HepG2 (cell line): ENCODE measurements around the gene OXSM. TPM values are rescaled to one million over a fixed set of nuclear protein-coding genes. Genes with fewer than 3 reads are reported as not detected.

Experiments used
- CEBPB ChIP-seq: IDR thresholded peaks from 2 replicates; pipeline ENCODE4 v1.6.1; 2011; ENCODE audit warnings: low read depth, low read length, improper control_type of control experiment, borderline replicate concordance
- DNMT3B ChIP-seq: conservative IDR thresholded peaks from 2 replicates; pipeline ENCODE4 v1.6.1; 2016; ENCODE audit warnings: missing biosample characterization, control low read depth
- NKX3-1 ChIP-seq: sonication (generic); formaldehyde crosslinking; IDR thresholded peaks from 2 replicates; pipeline ENCODE4 v1.5.0; 2020; ENCODE audit warnings: missing genetic modification reagents
- RORA ChIP-seq: sonication (generic); formaldehyde crosslinking; IDR thresholded peaks from 2 replicates; pipeline ENCODE4 v1.5.0; 2020; ENCODE audit warnings: mild to moderate bottlenecking, missing genetic modification reagents, moderate library complexity
- SNAI1 ChIP-seq: sonication (generic); formaldehyde crosslinking; IDR thresholded peaks from 2 replicates; pipeline ENCODE4 v1.5.0; 2020; ENCODE audit warnings: mild to moderate bottlenecking, missing genetic modification reagents, borderline replicate concordance
- SPEN ChIP-seq: sonication (generic); formaldehyde crosslinking; IDR thresholded peaks from 2 replicates; pipeline ENCODE4 v1.5.1; 2020; ENCODE audit warnings: low read depth, mild to moderate bottlenecking, missing genetic modification reagents
- TAF15 ChIP-seq: fragments of 200-400 bp; formaldehyde crosslinking; IDR thresholded peaks from one replicate; pipeline ENCODE4 v1.6.1; 2018; ENCODE audit warnings: mild to moderate bottlenecking, low read depth, low read length; ENCODE audit not compliant: poor library complexity, severe bottlenecking
- ZNF431 ChIP-seq: sonication (generic); formaldehyde crosslinking; IDR thresholded peaks from 2 replicates; pipeline ENCODE4 v1.9.0; 2022; ENCODE audit warnings: missing genetic modification reagents, low read depth, mild to moderate bottlenecking, borderline replicate concordance
- ZNF574 ChIP-seq: sonication (generic); formaldehyde crosslinking; IDR thresholded peaks from 2 replicates; pipeline ENCODE4 v1.4.0; 2020; ENCODE audit warnings: missing genetic modification reagents
- polyA plus RNA-seq, 8 experiments: library from polyadenylated mRNA; depleted of rRNA in 3 of 8; stranded (reverse) in 7 of 8; unstranded in 1 of 8; fragments of >200 nt; fragmentation: Illumina TruSeq in 4 of 8; extraction: Trizol in 4 of 8; gene quantifications; 2 replicates each; pipeline versions ENCODE4 v1.2.1 to v1.2.3, GENCODE V29; 2011 to 2016; ENCODE audit warnings: low read depth in 4 of 8, missing spikeins in 1 of 8, mixed read lengths in 1 of 8; ENCODE audit not compliant: insufficient read depth in 1 of 8
- total RNA-seq, 5 experiments: library from RNA; depleted of rRNA; stranded (reverse); fragments of >200 nt; fragmentation: Illumina TruSeq; extraction: Trizol; gene quantifications; 2 replicates each; pipeline ENCODE4 v1.2.3, GENCODE V29; 2016; ENCODE audit warnings: low read depth in 1 of 5
- TF ChIP-seq, protein P1 (sequence below): sonication (generic); formaldehyde crosslinking; IDR thresholded peaks from 2 replicates; pipeline ENCODE4 v1.5.0; 2020; ENCODE audit warnings: missing genetic modification reagents, mild to moderate bottlenecking, borderline replicate concordance
- TF ChIP-seq, protein P2 (sequence below): sonication (generic); formaldehyde crosslinking; IDR thresholded peaks from 2 replicates; pipeline ENCODE4 v1.4.0; 2020; ENCODE audit warnings: mild to moderate bottlenecking, missing genetic modification reagents

OXSM gene
- total and polyA plus RNA-seq, 2 of the 13 experiments (the other 11 are each of a cell fraction or from before 2014, with no cell fraction given), result 18.2 to 34.4 TPM

GRCh38 chr3:25748189-25748588 is 41.7 kb upstream of the OXSM start (continued):
- TF ChIP-seq, protein P1, sequence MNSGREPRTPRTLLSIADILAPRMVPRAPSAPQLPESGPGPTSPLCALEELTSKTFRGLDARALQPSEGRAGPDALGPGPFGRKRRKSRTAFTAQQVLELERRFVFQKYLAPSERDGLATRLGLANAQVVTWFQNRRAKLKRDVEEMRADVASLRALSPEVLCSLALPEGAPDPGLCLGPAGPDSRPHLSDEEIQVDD (CRISPR knock-in tag), result no peak
- no peak for TF ChIP-seq DNMT3B (CRISPR knock-in tag)
- no peak for TF ChIP-seq TAF15
- TF ChIP-seq SNAI1, result no peak
- TF ChIP-seq, protein P2, sequence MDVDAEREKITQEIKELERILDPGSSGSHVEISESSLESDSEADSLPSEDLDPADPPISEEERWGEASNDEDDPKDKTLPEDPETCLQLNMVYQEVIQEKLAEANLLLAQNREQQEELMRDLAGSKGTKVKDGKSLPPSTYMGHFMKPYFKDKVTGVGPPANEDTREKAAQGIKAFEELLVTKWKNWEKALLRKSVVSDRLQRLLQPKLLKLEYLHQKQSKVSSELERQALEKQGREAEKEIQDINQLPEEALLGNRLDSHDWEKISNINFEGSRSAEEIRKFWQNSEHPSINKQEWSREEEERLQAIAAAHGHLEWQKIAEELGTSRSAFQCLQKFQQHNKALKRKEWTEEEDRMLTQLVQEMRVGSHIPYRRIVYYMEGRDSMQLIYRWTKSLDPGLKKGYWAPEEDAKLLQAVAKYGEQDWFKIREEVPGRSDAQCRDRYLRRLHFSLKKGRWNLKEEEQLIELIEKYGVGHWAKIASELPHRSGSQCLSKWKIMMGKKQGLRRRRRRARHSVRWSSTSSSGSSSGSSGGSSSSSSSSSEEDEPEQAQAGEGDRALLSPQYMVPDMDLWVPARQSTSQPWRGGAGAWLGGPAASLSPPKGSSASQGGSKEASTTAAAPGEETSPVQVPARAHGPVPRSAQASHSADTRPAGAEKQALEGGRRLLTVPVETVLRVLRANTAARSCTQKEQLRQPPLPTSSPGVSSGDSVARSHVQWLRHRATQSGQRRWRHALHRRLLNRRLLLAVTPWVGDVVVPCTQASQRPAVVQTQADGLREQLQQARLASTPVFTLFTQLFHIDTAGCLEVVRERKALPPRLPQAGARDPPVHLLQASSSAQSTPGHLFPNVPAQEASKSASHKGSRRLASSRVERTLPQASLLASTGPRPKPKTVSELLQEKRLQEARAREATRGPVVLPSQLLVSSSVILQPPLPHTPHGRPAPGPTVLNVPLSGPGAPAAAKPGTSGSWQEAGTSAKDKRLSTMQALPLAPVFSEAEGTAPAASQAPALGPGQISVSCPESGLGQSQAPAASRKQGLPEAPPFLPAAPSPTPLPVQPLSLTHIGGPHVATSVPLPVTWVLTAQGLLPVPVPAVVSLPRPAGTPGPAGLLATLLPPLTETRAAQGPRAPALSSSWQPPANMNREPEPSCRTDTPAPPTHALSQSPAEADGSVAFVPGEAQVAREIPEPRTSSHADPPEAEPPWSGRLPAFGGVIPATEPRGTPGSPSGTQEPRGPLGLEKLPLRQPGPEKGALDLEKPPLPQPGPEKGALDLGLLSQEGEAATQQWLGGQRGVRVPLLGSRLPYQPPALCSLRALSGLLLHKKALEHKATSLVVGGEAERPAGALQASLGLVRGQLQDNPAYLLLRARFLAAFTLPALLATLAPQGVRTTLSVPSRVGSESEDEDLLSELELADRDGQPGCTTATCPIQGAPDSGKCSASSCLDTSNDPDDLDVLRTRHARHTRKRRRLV (CRISPR knock-in tag), result no peak
- no peak for TF ChIP-seq CEBPB
- TF ChIP-seq ZNF574 (CRISPR knock-in tag), result no peak
- no peak for TF ChIP-seq ZNF431 (CRISPR knock-in tag)
- no peak for TF ChIP-seq RORA (CRISPR knock-in tag)
- no peak for TF ChIP-seq SPEN (CRISPR knock-in tag)
- no peak for TF ChIP-seq NKX3-1 (CRISPR knock-in tag)
